WTC11 (cell line): ENCODE results near the gene HLA-F. TPM values are rescaled to one million over a fixed set of nuclear protein-coding genes. Genes with fewer than 3 reads are reported as not detected.
A peak's percentile ranks its signal among the peaks of the same experiment; 100 is the strongest.

ENCODE experiments used
- ATAC-seq: fragments of 200-7000 bp; cut with Tn5 transposase; 2 replicates; pipeline ENCODE4 v1.10.0; 2021; ENCODE audit warnings: mild to moderate bottlenecking, moderate library complexity
- CTCF ChIA-PET: fragments of 300-600 bp; sonication (Branson Sonifier 250); formaldehyde crosslinking; loops from one replicate; lab custom pipeline; 2021; ENCODE audit warnings: antibody characterized with exemption; lab: Charles Lee
- POLR2A ChIA-PET: fragments of 350-600 bp; sonication (Branson Sonifier 250); formaldehyde crosslinking; loops from one replicate; lab custom pipeline; 2021; ENCODE audit warnings: antibody characterized with exemption; lab: Charles Lee
- DNase-seq: peaks from one replicate; pipeline ENCODE4 v3.0.0; 2021; ENCODE audit warnings: low spot score
- H3K27ac Mint-ChIP-seq: 2 replicates; pipeline ENCODE4 v1.8.0; 2021; ENCODE audit warnings: mixed read lengths
- H3K27me3 Mint-ChIP-seq: 2 replicates; pipeline ENCODE4 v1.8.0; 2021; ENCODE audit warnings: low read depth, mild to moderate bottlenecking, moderate library complexity, mixed read lengths
- H3K36me3 Mint-ChIP-seq: 2 replicates; pipeline ENCODE4 v1.8.0; 2021; ENCODE audit warnings: mixed read lengths
- H3K4me1 Mint-ChIP-seq: 2 replicates; pipeline ENCODE4 v1.8.0; 2022; ENCODE audit warnings: mixed read lengths
- H3K4me3 Mint-ChIP-seq: 2 replicates; pipeline ENCODE4 v1.8.0; 2021; ENCODE audit warnings: mild to moderate bottlenecking, moderate library complexity, mixed read lengths
- H3K9me3 Mint-ChIP-seq: 2 replicates; pipeline ENCODE4 v1.8.0; 2021; ENCODE audit warnings: mixed read lengths
- CREM ChIP-seq: sonication (generic); formaldehyde crosslinking; IDR thresholded peaks from 2 replicates; pipeline ENCODE4 v1.8.1; 2022; ENCODE audit warnings: mild to moderate bottlenecking, missing genetic modification reagents, moderate library complexity
- IRF2 ChIP-seq: sonication (generic); formaldehyde crosslinking; IDR thresholded peaks from 2 replicates; pipeline ENCODE4 v1.8.0; 2022; ENCODE audit warnings: low read depth, missing genetic modification reagents, borderline replicate concordance
- MXD4 ChIP-seq: fragments of 250-450 bp; sonication (Bioruptor Pico); IDR thresholded peaks from 2 replicates; pipeline ENCODE4 v1.8.0; 2021; ENCODE audit warnings: mild to moderate bottlenecking, moderate library complexity, borderline replicate concordance
- MYBL2 ChIP-seq: sonication (generic); formaldehyde crosslinking; IDR thresholded peaks from 2 replicates; pipeline ENCODE4 v1.8.1; 2023; ENCODE audit warnings: mild to moderate bottlenecking, moderate library complexity, missing genetic modification reagents
- NFE2L1 ChIP-seq: sonication (generic); formaldehyde crosslinking; IDR thresholded peaks from 2 replicates; pipeline ENCODE4 v1.8.1; 2023; ENCODE audit warnings: missing genetic modification reagents
- NR2C2 ChIP-seq: sonication (generic); formaldehyde crosslinking; IDR thresholded peaks from 2 replicates; pipeline ENCODE4 v1.8.0; 2022; ENCODE audit warnings: mild to moderate bottlenecking, missing genetic modification reagents
- NR3C1 ChIP-seq: sonication (generic); formaldehyde crosslinking; conservative IDR thresholded peaks from 2 replicates; pipeline ENCODE4 v1.8.1; 2023; ENCODE audit warnings: low read depth, mild to moderate bottlenecking, missing genetic modification reagents
- OVOL2 ChIP-seq: fragments of 250-450 bp; sonication (Bioruptor Pico); IDR thresholded peaks from 2 replicates; pipeline ENCODE4 v1.9.0; 2021; ENCODE audit warnings: mild to moderate bottlenecking, borderline replicate concordance
- ZNF219 ChIP-seq: sonication (generic); formaldehyde crosslinking; IDR thresholded peaks from 2 replicates; pipeline ENCODE4 v1.8.0; 2023; ENCODE audit warnings: missing genetic modification reagents, mild to moderate bottlenecking, borderline replicate concordance
- ZNF317 ChIP-seq: sonication (generic); formaldehyde crosslinking; IDR thresholded peaks from 2 replicates; pipeline ENCODE4 v1.8.1; 2023; ENCODE audit warnings: low read depth, mild to moderate bottlenecking, moderate library complexity, missing genetic modification reagents, borderline replicate concordance
- ZNF396 ChIP-seq: fragments of 250-450 bp; sonication (Bioruptor Pico); IDR thresholded peaks from 2 replicates; pipeline ENCODE4 v1.8.0; 2021; ENCODE audit warnings: mild to moderate bottlenecking, moderate library complexity, borderline replicate concordance
- ZNF416 ChIP-seq: fragments of 250-450 bp; sonication (Bioruptor Pico); IDR thresholded peaks from 2 replicates; pipeline ENCODE4 v1.9.0; 2021; ENCODE audit warnings: mild to moderate bottlenecking, inconsistent platforms
- total RNA-seq: library from RNA; stranded (reverse); gene quantifications from 3 replicates; pipeline ENCODE4 v1.2.3, GENCODE V29; 2021
- TF ChIP-seq, protein P1 (sequence below): sonication (generic); formaldehyde crosslinking; IDR thresholded peaks from 2 replicates; pipeline ENCODE4 v1.8.1; 2022; ENCODE audit warnings: mild to moderate bottlenecking, moderate library complexity, missing genetic modification reagents
- TF ChIP-seq, protein P2 (sequence below): sonication (generic); formaldehyde crosslinking; IDR thresholded peaks from 2 replicates; pipeline ENCODE4 v1.8.0; 2022; ENCODE audit warnings: mild to moderate bottlenecking, missing genetic modification reagents
- TF ChIP-seq, protein P3 (sequence below): sonication (generic); formaldehyde crosslinking; IDR thresholded peaks from 2 replicates; pipeline ENCODE4 v1.8.1; 2023; ENCODE audit warnings: mild to moderate bottlenecking, missing genetic modification reagents, moderate library complexity
- TF ChIP-seq, protein P4 (sequence below): sonication (generic); formaldehyde crosslinking; IDR thresholded peaks from 2 replicates; pipeline ENCODE4 v1.8.1; 2023; ENCODE audit warnings: mild to moderate bottlenecking, missing genetic modification reagents, moderate library complexity
- TF ChIP-seq, protein P5 (sequence below): sonication (generic); formaldehyde crosslinking; IDR thresholded peaks from 2 replicates; pipeline ENCODE4 v1.8.1; 2022; ENCODE audit warnings: low read depth, missing genetic modification reagents, borderline replicate concordance
- TF ChIP-seq, protein P6 (sequence below): fragments of 250-450 bp; sonication (Bioruptor Pico); IDR thresholded peaks from 2 replicates; pipeline ENCODE4 v1.9.0; 2021; ENCODE audit warnings: mild to moderate bottlenecking
- TF ChIP-seq, protein P7 (sequence below): sonication (generic); formaldehyde crosslinking; IDR thresholded peaks from 2 replicates; pipeline ENCODE4 v1.8.1; 2022; ENCODE audit warnings: low read depth, mild to moderate bottlenecking, moderate library complexity, missing genetic modification reagents, borderline replicate concordance

HLA-F gene
- total RNA-seq, 1 experiment from 2014 or later = 7.5 TPM

DNA sequence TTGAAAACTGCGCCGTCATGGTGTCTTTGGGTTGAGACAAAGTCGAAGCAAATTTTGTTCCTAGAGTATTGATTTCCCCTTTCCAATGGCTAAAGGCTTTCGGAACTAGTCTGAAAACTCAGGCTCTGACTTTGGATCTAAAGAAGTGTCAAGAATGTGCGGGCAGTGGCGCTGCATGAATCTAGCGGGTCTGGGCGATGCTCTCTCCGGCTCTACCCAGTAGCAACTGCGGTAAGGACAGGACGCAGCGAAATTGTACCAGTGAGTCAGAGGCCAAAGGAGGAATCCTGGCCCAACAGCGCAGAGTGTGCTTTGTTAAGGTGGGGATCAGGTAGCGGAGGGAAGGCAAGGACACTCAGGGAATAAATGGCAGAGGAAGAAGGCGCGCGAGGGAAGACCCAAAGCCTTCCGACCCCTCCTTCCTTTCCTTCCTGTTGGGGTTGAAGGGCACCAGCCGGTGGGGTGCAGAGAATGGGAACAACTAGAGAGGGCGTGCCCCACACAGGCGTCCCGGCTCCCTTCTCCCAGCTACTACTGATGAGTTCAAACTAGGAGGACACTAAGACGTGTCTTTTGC is 32.1 kb downstream of the HLA-F start (continued):
- TF ChIP-seq, protein P1, sequence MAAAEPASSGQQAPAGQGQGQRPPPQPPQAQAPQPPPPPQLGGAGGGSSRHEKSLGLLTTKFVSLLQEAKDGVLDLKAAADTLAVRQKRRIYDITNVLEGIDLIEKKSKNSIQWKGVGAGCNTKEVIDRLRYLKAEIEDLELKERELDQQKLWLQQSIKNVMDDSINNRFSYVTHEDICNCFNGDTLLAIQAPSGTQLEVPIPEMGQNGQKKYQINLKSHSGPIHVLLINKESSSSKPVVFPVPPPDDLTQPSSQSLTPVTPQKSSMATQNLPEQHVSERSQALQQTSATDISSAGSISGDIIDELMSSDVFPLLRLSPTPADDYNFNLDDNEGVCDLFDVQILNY (CRISPR knock-in tag) = no peak
- TF ChIP-seq ZNF396 (CRISPR knock-in tag) = no peak

DNA sequence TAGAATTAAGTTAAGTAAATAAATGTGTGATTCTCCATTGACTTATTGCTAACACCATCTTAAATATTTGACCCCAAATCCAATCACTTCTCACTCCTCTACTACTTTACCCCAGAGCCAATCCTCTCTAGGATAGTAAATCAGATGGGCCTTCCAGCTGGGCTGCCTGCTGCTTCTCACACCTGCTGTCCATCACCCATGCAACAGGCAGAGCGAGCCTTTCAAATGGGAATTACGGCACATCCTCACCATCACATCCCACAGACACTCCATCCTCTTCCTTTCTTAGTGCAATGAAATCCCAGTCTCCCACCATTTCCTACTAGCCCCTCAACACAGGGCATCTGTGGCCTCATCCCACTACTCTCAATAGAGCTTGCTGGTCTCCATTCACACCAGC is 34.0 kb downstream of the HLA-F start:
- Mint-ChIP-seq H3K27ac (peak overlapping the region; percentile 30; the same call in 1 of the 2 replicates), H3K4me3 (no peak overlapping the region), H3K27me3 (peaks cover 8% of the 10 kb centered on the region), H3K9me3 (peaks cover 8% of the 10 kb centered on the region; the same call in 1 of the 2 replicates), H3K4me1 (peaks cover 69% of the 10 kb centered on the region), H3K36me3 (no peaks in the 10 kb centered on the region)
- no peak for ATAC-seq
- DNase-seq = no peak
- CTCF ChIA-PET = interaction anchor here (0.6 to 4.0 kb wide), 6 partner anchors 10 to 107 kb away, joined by 3 to 20 read pairs (median 4); no protein-coding TSS in a partner anchor
- TF ChIP-seq, protein P2, sequence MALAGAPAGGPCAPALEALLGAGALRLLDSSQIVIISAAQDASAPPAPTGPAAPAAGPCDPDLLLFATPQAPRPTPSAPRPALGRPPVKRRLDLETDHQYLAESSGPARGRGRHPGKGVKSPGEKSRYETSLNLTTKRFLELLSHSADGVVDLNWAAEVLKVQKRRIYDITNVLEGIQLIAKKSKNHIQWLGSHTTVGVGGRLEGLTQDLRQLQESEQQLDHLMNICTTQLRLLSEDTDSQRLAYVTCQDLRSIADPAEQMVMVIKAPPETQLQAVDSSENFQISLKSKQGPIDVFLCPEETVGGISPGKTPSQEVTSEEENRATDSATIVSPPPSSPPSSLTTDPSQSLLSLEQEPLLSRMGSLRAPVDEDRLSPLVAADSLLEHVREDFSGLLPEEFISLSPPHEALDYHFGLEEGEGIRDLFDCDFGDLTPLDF (CRISPR knock-in tag) = no peak
- TF ChIP-seq NFE2L1 (CRISPR knock-in tag) = 0 out of 2 replicates have a peak, but pooled peaks have one; percentile 48
- POLR2A ChIA-PET = interaction anchor here (1.6 kb wide), 1 partner anchor 8 kb away, joined by 6 read pairs; no protein-coding TSS in a partner anchor

DNA sequence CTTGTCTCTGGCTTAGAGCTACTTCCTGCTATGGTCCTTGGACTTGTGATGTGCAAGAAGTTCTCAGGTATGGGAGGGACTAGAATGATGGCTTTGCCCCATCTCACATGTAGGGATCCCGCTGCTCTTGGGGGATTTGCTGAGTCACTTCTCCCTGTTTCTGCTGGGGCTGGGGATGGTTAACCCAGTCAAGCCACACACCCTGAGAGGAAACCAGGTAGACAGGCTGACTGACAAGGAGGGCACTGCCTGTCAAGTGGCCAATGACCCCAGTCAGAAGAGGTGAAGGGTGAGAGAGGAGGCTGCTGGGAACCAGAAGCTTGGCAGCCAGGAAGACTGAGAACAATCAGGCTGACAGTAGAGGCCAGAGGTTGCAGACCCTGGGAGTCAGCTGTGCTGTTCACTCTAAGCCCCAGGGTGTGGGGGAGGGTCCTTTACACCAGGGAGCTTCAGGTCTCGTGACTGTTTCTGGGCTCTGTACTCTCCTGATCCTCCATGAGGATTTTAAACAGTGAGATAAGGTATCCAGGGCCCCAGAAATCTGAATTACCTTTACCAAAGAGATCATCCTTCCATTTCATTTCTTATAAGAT is 34.6 kb downstream of the HLA-F start:
- Mint-ChIP-seq H3K36me3 (no peaks in the 10 kb centered on the region), H3K4me3 (no peak overlapping the region), H3K27me3 (peaks cover 3% of the 10 kb centered on the region), H3K4me1 (peaks cover 69% of the 10 kb centered on the region), H3K27ac (peak overlapping the region; percentile 42; the same call in 1 of the 2 replicates), H3K9me3 (peaks cover 8% of the 10 kb centered on the region; the same call in 1 of the 2 replicates)
- TF ChIP-seq NR3C1 (CRISPR knock-in tag) (no peak), NR2C2 (CRISPR knock-in tag) (no peak), MXD4 (CRISPR knock-in tag) (no peak), CREM (no peak), MYBL2 (CRISPR knock-in tag) (no peak), NFE2L1 (CRISPR knock-in tag) (0 out of 2 replicates have a peak, but pooled peaks have one; percentile 57)
- TF ChIP-seq, protein P3, sequence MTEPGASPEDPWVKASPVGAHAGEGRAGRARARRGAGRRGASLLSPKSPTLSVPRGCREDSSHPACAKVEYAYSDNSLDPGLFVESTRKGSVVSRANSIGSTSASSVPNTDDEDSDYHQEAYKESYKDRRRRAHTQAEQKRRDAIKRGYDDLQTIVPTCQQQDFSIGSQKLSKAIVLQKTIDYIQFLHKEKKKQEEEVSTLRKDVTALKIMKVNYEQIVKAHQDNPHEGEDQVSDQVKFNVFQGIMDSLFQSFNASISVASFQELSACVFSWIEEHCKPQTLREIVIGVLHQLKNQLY (CRISPR knock-in tag) = no peak
- TF ChIP-seq, protein P4, sequence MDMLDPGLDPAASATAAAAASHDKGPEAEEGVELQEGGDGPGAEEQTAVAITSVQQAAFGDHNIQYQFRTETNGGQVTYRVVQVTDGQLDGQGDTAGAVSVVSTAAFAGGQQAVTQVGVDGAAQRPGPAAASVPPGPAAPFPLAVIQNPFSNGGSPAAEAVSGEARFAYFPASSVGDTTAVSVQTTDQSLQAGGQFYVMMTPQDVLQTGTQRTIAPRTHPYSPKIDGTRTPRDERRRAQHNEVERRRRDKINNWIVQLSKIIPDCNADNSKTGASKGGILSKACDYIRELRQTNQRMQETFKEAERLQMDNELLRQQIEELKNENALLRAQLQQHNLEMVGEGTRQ (CRISPR knock-in tag) = no peak
- DNase-seq (no peak), ATAC-seq (no peak)
- POLR2A ChIA-PET = interaction anchor here (1.0 to 1.6 kb wide), 2 partner anchors 9 to 35 kb away, joined by 4 to 6 read pairs; no protein-coding TSS in a partner anchor
- CTCF ChIA-PET = interaction anchor here (0.6 to 4.0 kb wide), 9 partner anchors 9 to 107 kb away, joined by 3 to 20 read pairs (median 6); no protein-coding TSS in a partner anchor

DNA sequence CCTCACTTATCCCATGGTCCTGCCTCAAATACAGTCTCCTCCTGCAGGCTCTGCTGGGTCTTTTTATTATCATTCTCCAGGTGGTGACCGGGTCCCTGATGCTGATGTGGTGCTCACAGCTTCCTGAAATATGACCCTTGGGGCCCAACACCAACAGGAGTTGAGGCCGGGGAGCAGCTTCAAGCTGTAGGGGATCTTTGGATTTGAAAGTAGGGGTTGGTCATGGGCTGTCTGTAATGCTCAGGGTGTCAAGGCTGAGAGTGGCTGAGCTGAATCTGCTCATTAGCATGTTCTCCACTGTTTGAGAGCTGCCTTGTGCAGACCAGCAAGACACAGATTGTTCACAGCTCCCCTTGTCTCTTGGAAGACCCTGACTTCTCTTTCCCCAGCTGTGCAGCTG is 35.5 kb downstream of the HLA-F start:
- POLR2A ChIA-PET = interaction anchor here (1.0 to 1.6 kb wide), 3 partner anchors 10 to 109 kb away, joined by 4 to 6 read pairs (median 6); no protein-coding TSS in a partner anchor
- TF ChIP-seq, protein P5, sequence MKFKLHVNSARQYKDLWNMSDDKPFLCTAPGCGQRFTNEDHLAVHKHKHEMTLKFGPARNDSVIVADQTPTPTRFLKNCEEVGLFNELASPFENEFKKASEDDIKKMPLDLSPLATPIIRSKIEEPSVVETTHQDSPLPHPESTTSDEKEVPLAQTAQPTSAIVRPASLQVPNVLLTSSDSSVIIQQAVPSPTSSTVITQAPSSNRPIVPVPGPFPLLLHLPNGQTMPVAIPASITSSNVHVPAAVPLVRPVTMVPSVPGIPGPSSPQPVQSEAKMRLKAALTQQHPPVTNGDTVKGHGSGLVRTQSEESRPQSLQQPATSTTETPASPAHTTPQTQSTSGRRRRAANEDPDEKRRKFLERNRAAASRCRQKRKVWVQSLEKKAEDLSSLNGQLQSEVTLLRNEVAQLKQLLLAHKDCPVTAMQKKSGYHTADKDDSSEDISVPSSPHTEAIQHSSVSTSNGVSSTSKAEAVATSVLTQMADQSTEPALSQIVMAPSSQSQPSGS (CRISPR knock-in tag) = no peak
- TF ChIP-seq, protein P2 (CRISPR knock-in tag) = no peak
- TF ChIP-seq ZNF219 (no peak), ZNF416 (CRISPR knock-in tag) (no peak), OVOL2 (CRISPR knock-in tag) (no peak), IRF2 (CRISPR knock-in tag) (no peak), ZNF317 (no peak)
- TF ChIP-seq, protein P6, sequence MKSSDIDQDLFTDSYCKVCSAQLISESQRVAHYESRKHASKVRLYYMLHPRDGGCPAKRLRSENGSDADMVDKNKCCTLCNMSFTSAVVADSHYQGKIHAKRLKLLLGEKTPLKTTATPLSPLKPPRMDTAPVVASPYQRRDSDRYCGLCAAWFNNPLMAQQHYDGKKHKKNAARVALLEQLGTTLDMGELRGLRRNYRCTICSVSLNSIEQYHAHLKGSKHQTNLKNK (CRISPR knock-in tag) = no peak
- TF ChIP-seq, protein P7, sequence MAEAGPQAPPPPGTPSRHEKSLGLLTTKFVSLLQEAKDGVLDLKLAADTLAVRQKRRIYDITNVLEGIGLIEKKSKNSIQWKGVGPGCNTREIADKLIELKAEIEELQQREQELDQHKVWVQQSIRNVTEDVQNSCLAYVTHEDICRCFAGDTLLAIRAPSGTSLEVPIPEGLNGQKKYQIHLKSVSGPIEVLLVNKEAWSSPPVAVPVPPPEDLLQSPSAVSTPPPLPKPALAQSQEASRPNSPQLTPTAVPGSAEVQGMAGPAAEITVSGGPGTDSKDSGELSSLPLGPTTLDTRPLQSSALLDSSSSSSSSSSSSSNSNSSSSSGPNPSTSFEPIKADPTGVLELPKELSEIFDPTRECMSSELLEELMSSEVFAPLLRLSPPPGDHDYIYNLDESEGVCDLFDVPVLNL (CRISPR knock-in tag) = no peak

More for the DNA sequence above, 35.5 kb downstream of the HLA-F start:
- Mint-ChIP-seq H3K9me3 (peaks cover 8% of the 10 kb centered on the region; the same call in 1 of the 2 replicates), H3K27me3 (no peaks in the 10 kb centered on the region; the same call in none of the 2 replicates), H3K4me3 (no peak overlapping the region), H3K27ac (peak overlapping the region; percentile 94), H3K4me1 (peaks cover 66% of the 10 kb centered on the region), H3K36me3 (no peaks in the 10 kb centered on the region)
- CTCF ChIA-PET = interaction anchor here (0.7 to 4.0 kb wide), 11 partner anchors 10 to 695 kb away, joined by 3 to 20 read pairs (median 5); no protein-coding TSS in a partner anchor
- DNase-seq (no peak), ATAC-seq (peak; percentile 5; the same call in 1 of the 2 replicates)
